Measurements from ENCODE around the gene SLC1A7.

Gene SLC1A7

DNA sequence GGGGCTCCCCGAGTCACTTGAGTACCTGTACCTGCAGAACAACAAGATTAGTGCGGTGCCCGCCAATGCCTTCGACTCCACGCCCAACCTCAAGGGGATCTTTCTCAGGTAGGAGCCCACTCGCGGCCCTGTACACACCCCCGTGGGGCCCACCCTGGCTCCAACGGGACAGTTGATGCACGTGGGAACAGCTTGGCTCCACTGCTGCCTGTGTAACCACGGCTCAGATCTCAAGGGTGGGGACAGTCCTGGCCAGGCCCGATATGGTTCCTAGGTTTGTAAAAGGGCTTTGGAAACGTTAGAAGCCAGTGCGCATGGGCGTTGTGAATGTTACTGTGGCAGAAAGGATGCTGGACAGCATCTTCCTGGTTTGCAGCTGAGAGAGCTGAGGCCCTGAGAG, 61.7 kb downstream of the SLC1A7 start:
- Histone ChIP-seq H4K20me1 (0 out of 22 replicates have a peak, but pooled peaks cover 0 to 8% (median 0%) of the 10 kb centered on the region in 11 experiments), H3K36me3 (no peaks in the 10 kb centered on the region), H3K27ac (no peak overlapping the region), H3K9ac (no peak overlapping the region), H3K4me2 (no peak overlapping the region), H3K4me1 (peaks cover 0 to 16% (median 13%) of the 10 kb centered on the region in 10 experiments; a peak in 15 of 20 replicates), H3K9me3 (replicated peaks in 1 of 11) (no peaks in the 10 kb centered on the region), H3K4me3 (no peak overlapping the region), H3K27me3 (no peaks in the 10 kb centered on the region)
- TF ChIP-seq Cebpa-rat (IDR thresholded peaks at IDR 0.05), result no peak

DNA sequence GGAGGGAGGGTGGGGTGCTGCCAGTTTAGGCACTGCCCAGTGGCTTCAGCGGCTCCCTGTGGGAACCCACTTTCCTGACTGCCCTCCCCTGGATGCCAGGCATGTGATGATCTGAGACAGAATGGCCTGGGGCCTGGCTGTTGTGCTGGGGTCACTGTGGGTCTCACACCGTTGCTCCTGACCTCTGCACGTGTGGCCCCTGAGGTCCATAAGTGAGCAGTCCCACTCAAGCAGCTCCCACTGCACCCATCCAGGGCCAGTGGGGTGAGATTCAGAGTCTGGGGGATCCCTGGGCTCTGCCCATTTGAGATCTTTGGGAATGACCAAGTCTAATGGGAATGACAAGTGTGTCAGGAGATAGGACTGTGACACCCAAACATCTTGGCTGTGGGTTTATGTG, 62.4 kb downstream of the SLC1A7 start:
- no peak for TF ChIP-seq Cebpa-rat (IDR thresholded peaks at IDR 0.05)
- H3K9me3 ChIP-seq (replicated peaks in 1 of 11), result no peaks in the 10 kb centered on the region
- H3K4me2 ChIP-seq, result no peak overlapping the region
- no peak overlapping the region for H3K4me3 ChIP-seq
- H4K20me1 ChIP-seq, result 0 out of 22 replicates have a peak, but pooled peaks cover 0 to 8% (median 0%) of the 10 kb centered on the region in 11 experiments
- no peak overlapping the region for H3K9ac ChIP-seq
- H3K27ac ChIP-seq, result no peak overlapping the region
- peaks cover 0 to 16% (median 13%) of the 10 kb centered on the region in 10 experiments; a peak in 15 of 20 replicates for H3K4me1 ChIP-seq
- no peaks in the 10 kb centered on the region for H3K27me3 ChIP-seq
- H3K36me3 ChIP-seq, result no peaks in the 10 kb centered on the region

DNA sequence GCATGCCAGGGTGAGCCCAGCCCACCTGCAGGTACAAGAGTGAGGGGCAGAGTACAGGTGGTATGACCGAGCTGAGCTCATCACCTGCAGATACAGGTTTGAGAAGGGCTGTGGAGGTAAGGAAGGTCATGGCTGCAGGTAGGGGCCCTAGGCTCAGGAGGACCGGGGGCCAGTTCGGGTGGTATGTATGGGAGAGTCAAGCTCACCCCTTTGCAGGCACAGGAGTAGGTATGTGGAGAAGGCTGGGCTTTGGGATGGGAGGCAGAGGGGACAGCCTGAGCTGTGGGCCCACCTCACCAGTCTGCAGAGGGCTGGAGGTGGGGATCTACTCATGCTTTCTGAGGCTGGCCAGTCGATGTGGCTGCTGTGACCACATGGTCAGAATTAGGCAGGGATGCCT, 63.2 kb downstream of the SLC1A7 start:
- Histone ChIP-seq H3K4me1 (peaks cover 0 to 16% (median 13%) of the 10 kb centered on the region in 10 experiments; a peak in 15 of 20 replicates), H4K20me1 (0 out of 22 replicates have a peak, but pooled peaks cover 0 to 8% (median 0%) of the 10 kb centered on the region in 11 experiments), H3K9ac (no peak overlapping the region), H3K4me2 (no peak overlapping the region), H3K27ac (no peak overlapping the region), H3K4me3 (no peak overlapping the region), H3K27me3 (no peaks in the 10 kb centered on the region), H3K9me3 (replicated peaks in 1 of 11) (no peaks in the 10 kb centered on the region), H3K36me3 (no peaks in the 10 kb centered on the region)
- TF ChIP-seq Cebpa-rat (IDR thresholded peaks at IDR 0.05), result no peak

- Histone ChIP-seq H3K27ac (no peak overlapping the region), H3K4me2 (no peak overlapping the region), H3K9me3 (replicated peaks in 1 of 11) (no peaks in the 10 kb centered on the region), H4K20me1 (0 out of 22 replicates have a peak, but pooled peaks cover 0 to 8% (median 0%) of the 10 kb centered on the region in 11 experiments), H3K4me1 (peaks cover 0 to 13% (median 10%) of the 10 kb centered on the region in 10 experiments; a peak in 15 of 20 replicates), H3K4me3 (no peak overlapping the region), H3K9ac (no peak overlapping the region), H3K36me3 (no peaks in the 10 kb centered on the region), H3K27me3 (no peaks in the 10 kb centered on the region)
- no peak for TF ChIP-seq Cebpa-rat (IDR thresholded peaks at IDR 0.05)
Observed at GRCh38 chr1:53078333-53079101, 63.9 kb downstream of the SLC1A7 start.

DNA sequence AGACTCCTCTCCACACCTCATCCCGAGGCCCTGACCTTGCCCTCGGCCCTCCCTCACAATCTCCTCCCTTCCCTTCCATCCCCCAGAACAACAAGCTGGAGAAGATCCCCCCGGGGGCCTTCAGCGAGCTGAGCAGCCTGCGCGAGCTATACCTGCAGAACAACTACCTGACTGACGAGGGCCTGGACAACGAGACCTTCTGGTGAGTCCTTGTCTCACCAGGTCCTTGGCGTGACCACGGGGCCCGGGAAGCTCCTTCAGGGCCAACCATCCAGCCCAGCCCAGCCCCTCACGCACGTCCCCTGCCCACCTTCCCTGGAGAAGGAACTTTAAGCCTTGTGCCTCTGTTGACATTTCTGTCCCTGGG, 64.9 kb downstream of the SLC1A7 start:
- Histone ChIP-seq H3K4me3 (no peak overlapping the region), H3K9me3 (replicated peaks in 1 of 11) (no peaks in the 10 kb centered on the region), H3K4me2 (no peak overlapping the region), H3K36me3 (no peaks in the 10 kb centered on the region), H3K27me3 (no peaks in the 10 kb centered on the region), H3K9ac (no peak overlapping the region), H3K4me1 (peaks cover 0 to 4% (median under 1%) of the 10 kb centered on the region in 10 experiments; a peak in 5 of 20 replicates), H4K20me1 (0 out of 22 replicates have a peak, but pooled peaks cover 0 to 8% (median 0%) of the 10 kb centered on the region in 11 experiments), H3K27ac (no peak overlapping the region)
- no peak for TF ChIP-seq Cebpa-rat (IDR thresholded peaks at IDR 0.05)

GRCh38 chr1:53076721-53077598, 65.5 kb downstream of the SLC1A7 start:
- Histone ChIP-seq H3K27me3 (no peaks in the 10 kb centered on the region), H3K4me3 (no peak overlapping the region), H3K4me1 (no peaks in the 10 kb centered on the region), H3K27ac (no peak overlapping the region), H3K9ac (no peak overlapping the region), H3K4me2 (no peak overlapping the region), H3K9me3 (replicated peaks in 1 of 11) (no peaks in the 10 kb centered on the region), H4K20me1 (0 out of 22 replicates have a peak, but pooled peaks cover 0 to 8% (median 0%) of the 10 kb centered on the region in 11 experiments), H3K36me3 (no peaks in the 10 kb centered on the region)
- no peak for TF ChIP-seq Cebpa-rat (IDR thresholded peaks at IDR 0.05)

DNA sequence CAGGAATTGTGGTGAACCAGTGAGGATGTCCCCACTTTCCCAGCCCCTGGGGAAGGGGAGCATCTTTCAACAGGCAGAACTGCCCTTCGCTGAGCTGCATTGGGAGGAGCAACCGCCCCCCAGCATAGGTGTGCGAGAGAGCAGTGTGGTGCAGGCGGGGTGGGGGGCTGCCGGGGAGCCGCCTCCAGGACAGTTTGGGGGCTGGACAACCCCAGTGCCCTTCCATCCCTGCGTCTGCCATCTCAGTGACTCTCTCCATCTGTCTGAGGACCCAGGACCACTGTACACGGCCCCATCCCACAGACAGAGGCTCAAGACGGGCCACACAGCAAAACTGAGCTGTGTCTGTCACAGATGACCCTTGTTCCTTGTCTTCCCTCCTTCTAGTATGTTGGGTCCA, 66.3 kb downstream of the SLC1A7 start:
- H3K27me3 ChIP-seq, result no peaks in the 10 kb centered on the region
- no peak overlapping the region for H3K4me2 ChIP-seq
- H3K9ac ChIP-seq, result no peak overlapping the region
- no peaks in the 10 kb centered on the region for H3K36me3 ChIP-seq
- no peak overlapping the region for H3K4me3 ChIP-seq
- 0 out of 22 replicates have a peak, but pooled peaks cover 0 to 8% (median 0%) of the 10 kb centered on the region in 11 experiments for H4K20me1 ChIP-seq
- H3K9me3 ChIP-seq (replicated peaks in 1 of 11), result no peaks in the 10 kb centered on the region
- no peak for TF ChIP-seq Cebpa-rat (IDR thresholded peaks at IDR 0.05)
- no peak overlapping the region for H3K27ac ChIP-seq
- no peaks in the 10 kb centered on the region for H3K4me1 ChIP-seq

GRCh38 chr1:53075761-53076163, 66.7 kb downstream of the SLC1A7 start:
- Histone ChIP-seq H3K9me3 (replicated peaks in 1 of 11) (no peaks in the 10 kb centered on the region), H3K4me1 (no peaks in the 10 kb centered on the region), H3K4me3 (no peak overlapping the region), H3K27me3 (no peaks in the 10 kb centered on the region), H3K9ac (no peak overlapping the region), H4K20me1 (0 out of 22 replicates have a peak, but pooled peaks cover 0 to 8% (median 0%) of the 10 kb centered on the region in 11 experiments), H3K4me2 (no peak overlapping the region), H3K27ac (no peak overlapping the region), H3K36me3 (no peaks in the 10 kb centered on the region)
- TF ChIP-seq Cebpa-rat (IDR thresholded peaks at IDR 0.05), result no peak

- Histone ChIP-seq H3K4me2 (no peak overlapping the region), H3K27ac (no peak overlapping the region), H3K4me3 (no peak overlapping the region), H3K36me3 (no peaks in the 10 kb centered on the region), H4K20me1 (0 out of 22 replicates have a peak, but pooled peaks cover 0 to 8% (median 0%) of the 10 kb centered on the region in 11 experiments), H3K9me3 (replicated peaks in 1 of 11) (no peaks in the 10 kb centered on the region), H3K27me3 (no peaks in the 10 kb centered on the region), H3K9ac (no peak overlapping the region), H3K4me1 (no peaks in the 10 kb centered on the region)
- no peak for TF ChIP-seq Cebpa-rat (IDR thresholded peaks at IDR 0.05)
Observed at GRCh38 chr1:53075206-53075605, 67.2 kb downstream of the SLC1A7 start.
